GM19324 (cell line): ENCODE results near the gene LIX1L.

ENCODE experiments used
- ATAC-seq: cut with Tn5 transposase; IDR thresholded peaks from one replicate; pipeline ENCODE4 v1.9.1; 2021; ENCODE audit warnings: mild to moderate bottlenecking, moderate library complexity; ENCODE audit not compliant: unreplicated experiment, low FRiP score

LIX1L gene

DNA sequence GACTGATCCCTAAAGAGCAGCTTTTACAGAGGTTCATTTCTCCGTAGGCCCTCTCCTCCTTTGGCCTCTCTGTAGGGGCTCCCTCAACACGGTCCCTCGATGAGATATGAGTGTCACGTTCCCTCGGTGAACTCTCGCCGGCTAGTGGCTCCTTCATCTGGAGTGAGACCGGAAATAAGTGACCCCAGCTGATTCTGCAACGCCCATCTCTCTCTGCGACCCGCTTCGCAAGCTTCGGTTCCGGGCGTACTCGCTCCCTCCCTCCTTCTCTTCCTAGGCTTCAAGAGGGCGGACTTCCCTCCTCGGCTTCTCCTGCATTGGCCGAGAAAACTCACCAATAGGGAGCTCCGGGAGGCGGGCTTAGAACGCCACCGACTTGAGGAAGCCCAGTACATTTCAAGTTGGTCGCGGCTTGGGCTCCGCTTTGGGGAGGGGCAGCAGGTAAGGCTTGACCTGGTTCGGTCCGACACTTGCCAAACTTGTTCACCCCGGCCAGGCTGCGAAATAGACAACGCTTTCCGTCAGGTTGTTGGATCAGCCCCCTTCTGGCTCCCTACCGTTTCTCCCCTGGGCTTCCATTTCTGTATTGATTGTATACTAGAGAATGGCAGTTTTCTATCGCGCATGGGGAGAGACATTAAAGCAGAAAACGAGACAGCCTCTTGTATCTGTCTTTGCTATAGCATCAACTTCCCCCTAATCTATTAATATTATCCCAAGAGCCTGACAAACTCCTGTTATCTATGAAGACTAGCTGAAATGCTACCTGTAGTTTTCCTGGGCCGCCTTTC, 6.7 kb upstream of the LIX1L start, which contains the start of the genes ANKRD34A and POLR3GL:
Gene ANKRD34A, minus strand, starts transcription at position 248 of the 791 bp plus-strand sequence. CDS start 2,816 bp downstream, outside the sequence.
Gene POLR3GL, plus strand, starts transcription at position 363 of the 791 bp plus-strand sequence. CDS start 10,176 bp downstream, outside the sequence.
- ATAC-seq, result peak; percentile 92

DNA sequence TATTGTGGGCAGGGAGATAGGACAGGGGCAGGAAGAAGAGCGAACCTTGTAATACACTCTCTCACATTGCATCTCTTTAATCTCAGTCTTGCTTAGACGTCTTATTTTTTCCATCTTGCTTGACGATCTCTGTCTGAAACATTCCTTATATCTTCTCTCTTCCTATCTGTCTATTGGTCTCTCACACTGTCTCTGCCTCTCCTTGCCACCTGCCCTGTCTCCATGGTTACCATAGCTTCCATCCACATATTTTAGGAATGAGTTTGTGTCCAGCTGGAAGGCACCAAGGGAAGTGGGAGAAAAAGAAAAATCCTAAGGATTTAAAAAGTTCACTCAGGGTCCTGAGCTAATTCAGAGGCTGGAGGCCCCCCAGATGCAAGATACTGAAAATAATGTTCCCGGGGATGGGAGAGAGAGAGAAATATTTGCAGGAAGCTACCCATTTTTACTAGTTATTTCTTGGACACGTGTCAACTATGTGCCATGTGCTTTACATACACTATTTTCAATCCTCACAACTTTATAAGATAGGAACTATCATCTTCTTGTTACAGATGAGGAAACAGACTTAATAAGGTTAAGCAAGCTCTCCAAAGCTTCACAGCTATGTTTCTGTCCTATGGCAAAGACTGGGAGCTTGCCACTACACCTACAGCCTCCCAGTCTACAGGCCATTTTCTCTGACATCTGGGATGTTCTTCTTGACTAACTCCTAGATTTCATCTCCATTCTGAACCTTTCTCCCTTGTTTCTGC, 5.6 kb upstream of the LIX1L start:
- no peak for ATAC-seq

DNA sequence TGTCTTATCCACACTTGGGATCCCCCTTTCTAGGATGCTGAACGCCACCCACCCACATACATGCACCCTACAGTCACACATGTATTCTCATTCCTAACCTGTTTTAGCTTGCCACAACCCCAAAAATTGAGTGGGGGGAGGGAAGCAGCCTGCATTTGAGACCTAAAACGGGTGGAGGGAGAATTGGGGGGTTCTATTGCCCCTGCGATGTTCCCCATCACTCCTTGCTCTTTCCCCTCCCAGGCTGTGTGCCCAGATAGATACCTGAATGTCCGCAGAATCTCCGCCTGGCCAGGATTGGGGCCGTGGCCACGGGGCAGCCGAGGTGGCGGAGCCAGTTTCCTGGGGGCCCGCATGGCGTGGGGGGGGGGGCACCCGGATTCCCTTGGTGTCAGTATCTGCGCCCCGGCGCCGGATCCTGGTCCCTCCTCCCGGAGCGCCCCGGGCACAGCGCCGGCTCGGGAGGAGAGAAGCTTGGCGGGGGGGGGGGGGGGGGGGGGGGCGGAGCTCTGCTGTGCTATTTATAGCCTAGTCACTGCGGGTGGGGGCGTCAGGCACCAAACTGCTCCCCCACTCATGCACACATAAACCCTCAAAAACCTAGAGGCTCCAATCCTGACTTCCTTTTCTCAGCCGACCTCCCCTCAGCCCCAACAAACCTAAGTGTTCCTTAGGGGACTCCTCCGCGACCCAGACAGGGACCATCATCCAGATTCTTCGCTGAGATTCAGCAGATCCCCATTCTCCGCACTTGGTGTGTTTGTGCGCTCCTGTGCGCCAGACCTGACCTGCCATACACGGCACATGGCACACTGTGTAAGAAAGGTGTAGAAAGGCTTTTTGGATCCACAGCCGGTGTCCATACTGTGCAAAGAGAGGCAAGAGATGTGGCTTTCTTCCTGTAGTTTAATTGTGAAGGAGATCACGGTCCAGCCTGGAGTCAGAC, 4.6 kb upstream of the LIX1L start:
- ATAC-seq, result no peak

DNA sequence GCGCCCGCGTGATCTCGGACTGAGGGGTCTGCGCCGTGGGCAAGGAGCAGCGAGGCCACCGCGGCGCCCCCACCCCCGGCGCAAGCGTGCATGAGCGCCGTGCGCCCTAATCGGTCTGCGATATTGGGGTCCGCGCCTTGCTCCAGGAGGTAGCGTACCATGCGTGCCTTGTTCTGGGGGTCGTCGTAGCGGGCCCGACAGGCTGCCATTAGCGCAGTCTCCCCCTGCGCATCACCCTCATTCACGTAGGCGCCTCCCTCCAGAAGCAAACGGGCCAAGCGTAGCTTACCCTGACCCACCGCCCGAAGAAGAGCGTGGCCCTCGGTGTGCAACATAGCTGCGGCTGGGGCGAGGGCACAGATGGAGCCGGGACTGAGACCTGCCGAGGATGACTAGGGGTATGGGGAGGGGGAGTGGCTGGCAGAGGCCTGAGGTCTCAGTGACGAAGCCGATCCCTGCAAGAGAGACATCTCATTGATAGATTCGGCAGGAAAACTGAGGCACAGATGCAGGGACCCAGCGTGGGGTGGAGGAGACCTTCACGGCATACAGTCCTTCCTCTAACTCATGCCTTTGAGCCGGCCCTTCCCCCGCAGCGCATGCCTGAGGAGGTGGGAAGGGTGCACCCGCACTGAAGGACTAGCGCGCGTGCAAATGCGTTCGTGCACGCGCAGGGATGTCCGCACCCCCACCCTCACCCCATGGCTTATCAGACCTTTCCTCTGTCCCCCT, 3.8 kb upstream of the LIX1L start:
- ATAC-seq, result no peak

DNA sequence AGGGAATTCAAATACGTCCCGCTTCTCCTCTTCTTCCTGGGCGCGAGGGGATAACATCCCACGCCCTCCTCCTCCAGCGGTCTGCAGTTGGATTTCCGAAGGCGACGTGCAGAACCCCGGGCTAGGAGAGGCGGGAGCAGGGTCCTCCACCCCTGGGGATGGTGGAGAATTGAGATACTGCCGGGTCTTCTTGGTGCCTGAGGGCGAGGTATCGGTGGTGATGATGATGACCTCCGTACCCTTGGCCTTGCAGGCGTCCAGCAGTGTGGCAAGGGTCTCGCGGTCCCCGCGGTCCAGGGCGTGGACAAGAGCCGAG, 3.2 kb upstream of the LIX1L start:
- no peak for ATAC-seq

DNA sequence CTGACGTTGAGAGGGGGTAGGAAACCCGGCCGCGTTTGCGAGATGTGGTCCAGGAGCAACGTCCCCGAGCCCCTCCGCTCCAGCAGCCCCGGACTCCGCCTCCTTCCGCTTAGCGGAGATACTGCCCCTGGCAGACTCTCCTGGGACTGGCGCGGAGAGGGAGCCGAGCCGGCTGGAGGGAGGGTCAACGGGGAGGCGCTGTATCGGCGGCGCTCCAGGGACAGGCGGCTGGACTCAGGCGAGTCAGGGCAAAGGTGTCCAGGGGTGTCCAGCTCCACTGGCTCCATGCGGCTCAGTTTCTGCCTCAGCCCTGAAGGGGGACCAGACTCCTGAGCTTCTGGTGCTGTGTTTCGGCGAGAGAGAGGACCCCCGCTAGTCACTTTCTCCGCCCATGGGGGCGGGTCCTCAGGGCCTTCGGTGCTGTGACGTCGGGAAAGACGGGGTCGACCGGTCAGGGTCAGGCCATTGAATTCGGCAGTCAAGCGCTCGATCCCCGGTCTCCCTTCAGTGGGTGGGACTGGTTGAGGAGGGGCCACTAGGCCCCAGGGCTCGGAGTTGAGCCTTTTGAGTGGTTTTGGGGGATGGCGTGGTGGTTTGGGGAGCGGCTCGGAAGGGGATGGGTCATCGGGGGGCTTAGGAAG, 2.8 kb upstream of the LIX1L start:
- ATAC-seq, result no peak

DNA sequence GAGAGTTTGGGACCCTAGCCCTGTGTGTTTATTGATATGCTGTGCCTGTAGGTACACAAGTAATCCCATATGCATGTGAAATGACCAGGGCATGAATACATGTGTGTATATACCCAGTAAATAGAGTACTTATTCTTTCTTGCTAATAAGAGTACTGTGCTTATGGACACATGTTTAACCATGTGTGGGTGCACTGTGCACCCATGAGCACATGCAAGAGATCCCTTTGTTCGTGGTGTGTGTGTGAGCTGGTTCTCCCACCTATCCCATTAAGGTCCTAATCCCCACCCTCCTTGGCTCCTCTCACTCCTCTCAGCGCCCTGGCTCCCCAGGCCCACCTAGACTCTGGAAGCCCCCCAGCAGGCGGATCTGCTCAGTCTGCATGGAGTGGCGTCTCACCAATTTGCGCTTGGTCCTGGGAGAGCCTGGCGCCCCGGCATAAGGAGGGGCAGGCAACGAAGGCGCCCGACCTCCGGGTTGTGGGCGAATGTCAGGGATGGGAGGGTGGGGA, 2.2 kb upstream of the LIX1L start:
- no peak for ATAC-seq

DNA sequence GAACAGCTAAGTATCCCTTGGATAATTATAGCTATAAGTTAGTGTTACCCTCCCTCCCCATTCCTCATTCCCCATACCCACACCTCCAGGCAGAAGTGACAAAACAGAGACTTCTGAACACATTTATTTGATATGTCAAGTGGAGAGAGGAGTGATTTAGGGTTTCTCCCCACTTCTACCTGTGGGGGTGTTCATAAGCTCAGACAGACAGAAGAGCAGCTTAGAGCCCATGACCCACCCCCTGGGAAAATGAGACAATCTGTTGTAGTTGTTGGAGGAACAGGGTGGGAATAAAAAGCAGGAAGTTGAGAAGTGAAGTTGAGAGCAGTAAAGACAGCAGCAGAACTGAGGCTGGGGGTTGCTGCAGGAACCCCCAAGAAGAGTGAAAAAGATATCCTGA, 1.5 kb upstream of the LIX1L start:
- ATAC-seq, result no peak

DNA sequence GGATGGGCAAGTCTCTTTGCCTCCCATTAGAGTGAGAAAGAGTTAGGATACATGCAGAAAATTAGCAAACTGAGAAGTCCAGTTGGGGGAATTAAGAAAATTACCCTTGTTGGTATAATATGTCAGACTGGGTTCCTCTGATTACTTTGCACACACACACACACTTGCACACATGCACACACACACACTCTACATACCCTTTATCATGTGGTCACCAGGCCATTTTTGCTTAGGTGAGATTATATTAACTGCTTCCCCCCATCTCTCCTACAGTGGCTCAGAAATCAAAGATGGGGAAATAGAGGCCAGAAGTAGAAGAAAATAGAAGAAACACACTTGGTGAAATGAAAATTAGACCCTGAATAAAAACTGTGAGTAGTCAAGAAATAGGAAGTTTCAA, 917 bp upstream of the LIX1L start:
- no peak for ATAC-seq

DNA sequence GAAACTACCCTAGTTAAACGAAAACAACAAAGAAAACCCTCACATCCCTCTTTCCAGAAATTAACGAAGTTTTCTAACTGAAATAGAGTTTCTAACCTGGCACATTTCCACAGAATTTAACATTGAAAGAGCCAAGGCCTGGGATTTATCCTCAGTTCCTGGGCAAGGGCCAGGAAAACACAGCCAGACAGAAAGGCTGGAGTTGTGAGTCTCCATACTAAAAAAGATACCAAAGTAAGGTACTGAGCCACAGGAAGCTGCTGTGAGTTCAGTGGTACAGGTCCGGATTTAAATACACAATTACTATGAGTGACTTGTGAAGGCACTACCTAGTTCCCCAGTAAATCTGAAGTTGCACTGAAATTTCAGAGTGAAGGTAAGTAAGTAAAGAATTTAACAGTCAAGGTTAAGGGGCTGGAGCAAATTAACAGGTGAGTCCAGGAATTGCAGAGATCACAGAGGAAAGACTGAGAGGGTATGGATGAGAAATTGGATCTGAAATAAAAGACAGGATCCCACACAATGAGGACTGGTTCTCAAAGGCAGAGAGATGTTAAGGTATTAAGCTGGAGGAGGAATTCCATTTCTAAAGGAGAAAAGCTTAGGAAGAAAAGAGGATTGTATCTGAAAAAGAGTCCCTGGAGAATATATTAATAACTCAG, 905 bp downstream of the LIX1L start:
- no peak for ATAC-seq

DNA sequence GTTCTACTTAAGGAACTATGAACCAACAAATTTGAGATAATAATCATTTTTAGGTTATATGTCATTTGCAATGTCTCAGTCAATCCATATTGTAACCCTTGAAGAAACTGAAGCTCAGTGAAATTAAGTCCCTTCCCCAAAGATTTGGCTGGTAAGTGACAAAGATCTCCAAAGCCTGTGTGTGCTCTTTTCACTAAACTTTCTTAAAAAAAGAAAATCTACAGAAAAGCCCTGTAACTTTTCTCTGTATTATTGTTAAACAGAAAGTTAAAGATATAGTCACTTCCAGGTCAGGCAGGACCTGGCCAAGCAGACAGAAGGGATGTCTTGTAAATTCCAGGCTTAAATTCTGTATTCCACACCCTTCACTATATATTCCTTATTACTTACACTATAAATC, 1.5 kb downstream of the LIX1L start:
- ATAC-seq, result no peak

DNA sequence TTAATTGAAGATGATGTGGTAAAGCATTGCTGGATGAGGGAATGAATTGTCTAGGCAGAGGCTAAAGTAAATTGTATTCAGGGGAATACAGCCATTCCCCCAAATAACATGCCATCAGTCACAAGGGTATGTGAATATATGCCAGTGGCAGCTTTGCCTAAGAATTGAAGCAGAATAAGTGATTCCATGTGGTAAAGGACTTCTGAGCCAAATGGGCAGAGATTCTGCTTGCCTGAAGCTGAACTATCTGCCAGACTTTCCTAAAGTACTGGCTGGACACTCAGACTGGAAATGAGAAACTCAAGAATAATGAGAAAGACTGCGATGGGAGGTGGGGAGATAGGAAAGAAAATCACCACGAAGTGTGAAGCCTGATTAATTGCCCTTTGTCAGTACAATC, 2.4 kb downstream of the LIX1L start:
- no peak for ATAC-seq

DNA sequence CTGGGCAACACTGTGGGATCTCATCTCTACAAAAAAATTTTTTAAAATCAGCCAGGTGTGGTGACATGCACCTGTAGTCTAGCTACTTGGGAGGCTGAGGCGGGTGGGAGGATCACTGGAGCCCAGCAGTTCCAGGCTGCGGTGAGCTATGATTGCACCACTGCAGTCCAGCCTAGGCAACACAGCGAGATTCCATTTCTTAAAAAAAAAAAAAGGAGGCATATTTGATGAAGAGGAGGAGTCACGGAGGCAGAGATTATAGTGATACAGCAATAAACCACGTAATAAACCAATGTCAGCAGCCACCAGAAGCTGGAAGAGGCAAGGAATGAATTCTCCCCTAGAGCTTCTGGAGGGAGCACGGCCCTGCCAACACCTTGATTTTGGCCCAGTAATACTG, 4.0 kb downstream of the LIX1L start:
- ATAC-seq, result no peak

DNA sequence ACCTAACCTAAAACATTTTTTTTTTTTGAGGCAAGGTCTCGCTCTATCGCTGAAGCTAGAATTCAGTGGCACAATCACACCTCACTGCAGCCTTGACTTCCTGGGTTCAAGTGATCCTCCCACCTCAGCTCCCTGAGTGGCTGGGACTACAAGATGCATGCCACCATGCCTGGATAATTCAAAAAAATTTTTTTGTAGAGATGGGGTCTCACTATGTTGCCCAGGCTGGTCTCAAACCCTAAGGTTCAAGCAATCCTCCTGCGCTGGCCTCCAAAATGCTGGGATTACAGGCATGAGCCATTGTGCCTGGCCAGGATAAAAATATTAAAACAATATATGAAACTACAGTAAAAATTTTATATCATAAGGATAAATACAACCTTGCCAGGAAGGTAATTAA, 4.9 kb downstream of the LIX1L start:
- ATAC-seq, result no peak

DNA sequence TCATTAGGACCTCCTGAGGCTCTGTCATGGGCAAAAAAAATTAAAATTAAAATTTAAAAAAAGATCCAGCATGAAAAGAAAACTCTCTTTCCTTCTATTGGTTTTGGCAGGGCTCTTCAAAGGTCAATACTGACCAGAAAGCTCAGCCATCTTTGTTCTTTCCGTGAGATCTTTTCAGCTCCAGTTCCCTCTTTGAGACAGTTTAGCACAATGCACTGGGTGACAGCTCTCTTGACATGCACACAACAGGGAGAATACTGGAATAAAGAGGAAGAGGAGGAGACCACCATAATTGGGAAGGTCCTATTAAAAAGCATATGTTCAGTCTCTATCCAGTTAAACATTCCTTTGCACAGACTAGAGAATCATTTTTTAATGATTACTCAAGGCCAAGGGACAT, 6.3 kb downstream of the LIX1L start:
- ATAC-seq, result no peak

DNA sequence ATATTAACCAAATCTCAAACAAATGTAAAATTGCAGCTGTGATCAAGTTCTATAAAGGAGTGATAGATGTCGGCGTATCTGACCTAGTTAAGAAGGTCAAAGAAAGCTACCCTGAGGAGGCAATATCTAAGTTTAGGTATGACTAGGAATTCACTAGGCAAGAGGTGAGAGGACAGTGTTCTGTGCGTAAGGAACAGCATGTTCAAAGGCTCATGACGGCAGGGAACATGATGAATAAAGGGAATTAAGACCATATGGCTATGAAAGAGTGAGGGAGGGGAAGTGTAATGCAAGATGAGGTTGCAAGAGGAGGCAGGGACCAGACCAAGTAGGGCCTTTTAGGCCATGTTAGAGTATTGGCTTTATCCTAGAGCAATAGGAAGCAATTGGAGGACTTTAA, 8.6 kb downstream of the LIX1L start:
- no peak for ATAC-seq

DNA sequence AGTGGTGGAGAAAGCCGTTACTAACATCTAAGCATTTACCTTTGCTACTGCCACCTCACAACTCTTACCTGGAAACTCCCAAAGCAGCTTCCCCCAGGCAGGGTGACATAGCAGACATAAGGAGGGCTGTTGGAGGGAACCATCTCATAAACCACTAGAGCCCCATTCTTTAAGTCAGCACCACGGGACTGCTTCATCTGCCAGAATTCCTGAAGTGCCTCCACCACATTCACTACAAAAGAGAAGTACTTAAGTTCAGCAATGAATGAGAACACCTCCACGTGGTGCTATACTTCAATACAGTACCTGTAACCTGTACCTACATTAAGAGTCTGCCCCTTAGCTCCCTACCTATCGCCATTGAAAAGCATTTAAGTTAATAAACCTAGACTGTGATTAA, 10.3 kb downstream of the LIX1L start:
- no peak for ATAC-seq

DNA sequence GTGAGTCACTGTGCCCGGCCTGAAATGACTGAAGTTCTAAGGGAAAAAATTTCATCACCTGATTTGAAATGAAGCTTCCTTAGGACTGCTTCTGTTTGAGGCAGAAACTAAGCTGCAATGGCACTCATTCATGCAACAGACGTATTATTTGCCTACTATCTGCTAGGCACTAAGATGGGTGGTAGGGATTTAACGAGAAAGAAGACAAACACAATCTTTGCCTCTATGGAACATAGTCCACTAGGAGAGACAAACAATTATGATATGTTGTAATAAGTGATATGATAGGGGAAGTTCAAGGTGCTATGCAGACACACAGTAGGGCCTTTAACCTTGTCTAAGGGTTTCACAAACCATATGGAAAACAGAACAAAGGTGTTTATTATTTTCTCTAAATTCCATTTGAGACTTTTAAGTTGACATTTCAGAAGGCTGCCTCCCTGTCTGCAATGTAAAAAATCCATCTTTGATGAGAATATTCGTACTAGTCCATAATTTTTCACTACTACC, 11.3 kb downstream of the LIX1L start:
- no peak for ATAC-seq

DNA sequence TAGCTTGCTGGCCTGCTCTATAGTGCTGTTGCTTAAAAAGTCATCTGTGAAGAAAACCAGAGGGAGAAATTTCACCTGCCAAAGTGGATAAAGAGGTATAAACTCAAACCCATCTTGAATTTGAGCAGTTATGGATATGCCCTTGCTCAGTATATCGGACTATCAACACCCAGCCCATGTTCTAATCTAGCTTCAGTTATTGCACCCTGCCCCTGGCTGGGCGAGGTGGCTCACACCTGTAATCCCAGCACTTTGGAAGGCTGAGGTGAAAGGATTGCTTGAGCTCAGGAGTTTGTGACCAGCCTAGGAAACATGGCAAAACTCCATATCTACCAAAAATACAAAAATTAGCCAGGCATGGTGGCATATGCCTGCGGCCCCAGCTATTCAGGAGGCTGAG, 13.3 kb downstream of the LIX1L start:
- ATAC-seq, result no peak
